ENCODE data around the gene ARID1B. TPM values are rescaled to one million over a fixed set of nuclear protein-coding genes. Genes with fewer than 3 reads are reported as not detected.

ARID1B gene
- total RNA-seq, 2 experiments from 2014 or later = 90.1 to 164 TPM

DNA sequence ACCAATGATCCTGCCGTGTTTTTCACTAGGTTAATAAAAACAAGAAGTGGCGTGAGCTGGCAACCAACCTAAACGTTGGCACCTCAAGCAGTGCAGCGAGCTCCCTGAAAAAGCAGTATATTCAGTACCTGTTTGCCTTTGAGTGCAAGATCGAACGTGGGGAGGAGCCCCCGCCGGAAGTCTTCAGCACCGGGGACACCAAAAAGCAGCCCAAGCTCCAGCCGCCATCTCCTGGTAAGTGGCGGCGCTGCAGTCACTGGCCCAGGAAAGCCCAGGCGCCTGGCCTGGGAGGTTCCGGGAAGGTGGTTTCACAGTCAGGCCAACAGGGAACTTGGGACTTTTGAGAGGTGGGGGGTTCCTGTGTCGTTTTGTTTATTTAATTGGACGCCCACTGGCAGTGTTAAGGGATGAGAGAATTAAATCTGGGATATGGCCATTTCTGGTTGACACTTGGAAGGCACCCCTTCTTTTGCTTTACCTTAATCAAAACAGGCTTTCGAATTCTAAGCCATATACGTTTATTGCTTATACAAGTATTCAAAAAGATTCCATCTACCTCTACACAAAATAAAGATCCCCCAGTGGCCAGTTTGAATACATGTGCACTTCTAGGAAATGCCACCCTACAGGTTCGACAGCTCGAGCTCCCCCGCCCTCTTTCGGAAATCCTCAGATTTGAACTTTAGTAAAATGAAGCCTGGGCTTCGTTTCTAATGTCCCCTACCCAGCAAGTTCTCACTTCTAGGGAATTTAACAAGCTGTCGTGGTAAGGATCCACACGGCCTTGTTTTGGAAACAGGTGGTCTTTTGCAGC is 407.2 kb downstream of the ARID1B start:
- no TSS peak for BruUV-seq (replicated peaks)
- no peaks in the 10 kb centered on the region for H3K79me2 ChIP-seq (ENCODE audit: insufficient read depth, low read depth, low read length)
- H3K36me3 ChIP-seq (ENCODE audit: insufficient read depth, low read length) = peaks cover 78% of the 10 kb centered on the region
- H3K9me3 ChIP-seq (ENCODE audit: low read length) = no peaks in the 10 kb centered on the region
- intact Hi-C loops (cut with micrococcal nuclease; ENCODE audit: unreplicated experiment) = loop anchor here (1.0 to 10.0 kb wide), 3 partner anchors 150 to 620 kb away; no protein-coding TSS in a partner anchor
- H4K20me1 ChIP-seq (ENCODE audit: insufficient read depth, low read length) = no peaks in the 10 kb centered on the region
- DNase-seq (ENCODE audit: low spot score) = peak; percentile 56
- H2AFZ ChIP-seq (ENCODE audit: low read length) = no peak overlapping the region
- H3K4me2 ChIP-seq (ENCODE audit: low read length) = no peak overlapping the region
- H3K9me2 ChIP-seq (ENCODE audit: insufficient read depth, low read length) = no peaks in the 10 kb centered on the region
- ChIA-PET CTCF (ENCODE audit: unreplicated experiment) (no interaction called here), POLR2A (no interaction called here)
- H3K27ac ChIP-seq (ENCODE audit: low read depth, low read length, poor library complexity, severe bottlenecking) = no peak overlapping the region
- no peaks in the 10 kb centered on the region for H3K4me1 ChIP-seq (ENCODE audit: insufficient read depth, low read length, poor library complexity, severe bottlenecking)
- no peak overlapping the region for H3K4me3 ChIP-seq (ENCODE audit: low read depth, low read length, poor library complexity, severe bottlenecking)
- no peak for TF ChIP-seq EZH2phosphoT487 (IDR thresholded peaks at IDR 0.05; ENCODE audit: borderline replicate concordance, low read depth, low read length)
- TF ChIP-seq, protein P1, sequence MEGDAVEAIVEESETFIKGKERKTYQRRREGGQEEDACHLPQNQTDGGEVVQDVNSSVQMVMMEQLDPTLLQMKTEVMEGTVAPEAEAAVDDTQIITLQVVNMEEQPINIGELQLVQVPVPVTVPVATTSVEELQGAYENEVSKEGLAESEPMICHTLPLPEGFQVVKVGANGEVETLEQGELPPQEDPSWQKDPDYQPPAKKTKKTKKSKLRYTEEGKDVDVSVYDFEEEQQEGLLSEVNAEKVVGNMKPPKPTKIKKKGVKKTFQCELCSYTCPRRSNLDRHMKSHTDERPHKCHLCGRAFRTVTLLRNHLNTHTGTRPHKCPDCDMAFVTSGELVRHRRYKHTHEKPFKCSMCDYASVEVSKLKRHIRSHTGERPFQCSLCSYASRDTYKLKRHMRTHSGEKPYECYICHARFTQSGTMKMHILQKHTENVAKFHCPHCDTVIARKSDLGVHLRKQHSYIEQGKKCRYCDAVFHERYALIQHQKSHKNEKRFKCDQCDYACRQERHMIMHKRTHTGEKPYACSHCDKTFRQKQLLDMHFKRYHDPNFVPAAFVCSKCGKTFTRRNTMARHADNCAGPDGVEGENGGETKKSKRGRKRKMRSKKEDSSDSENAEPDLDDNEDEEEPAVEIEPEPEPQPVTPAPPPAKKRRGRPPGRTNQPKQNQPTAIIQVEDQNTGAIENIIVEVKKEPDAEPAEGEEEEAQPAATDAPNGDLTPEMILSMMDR (conservative IDR thresholded peaks at IDR 0.05; ENCODE audit: low read length) = peak; percentile 85

DNA sequence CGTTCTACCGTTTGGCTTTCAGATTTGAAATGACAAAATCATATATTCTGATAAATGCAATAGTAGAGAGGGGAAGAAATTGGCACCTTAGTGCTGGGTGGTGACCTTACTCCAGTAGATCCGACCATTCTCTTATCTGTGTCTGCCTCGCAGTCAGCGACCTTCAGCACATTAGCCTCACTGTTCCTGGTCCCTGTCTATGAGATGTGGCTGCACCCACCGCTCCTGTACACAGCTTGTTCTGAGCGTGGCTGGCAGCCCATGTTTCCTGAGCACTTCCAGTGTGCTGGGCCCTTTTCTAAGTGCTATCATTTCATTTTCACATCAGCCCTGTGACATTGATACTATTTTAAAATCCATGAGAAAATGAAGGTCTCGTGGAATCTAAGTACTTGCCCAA is 408.0 kb downstream of the ARID1B start:
- TF ChIP-seq, protein P1 (conservative IDR thresholded peaks at IDR 0.05; ENCODE audit: low read length) = no peak
- TF ChIP-seq EZH2phosphoT487 (IDR thresholded peaks at IDR 0.05; ENCODE audit: borderline replicate concordance, low read depth, low read length) = no peak
- no peaks in the 10 kb centered on the region for H3K9me3 ChIP-seq (ENCODE audit: low read length)
- no peak overlapping the region for H2AFZ ChIP-seq (ENCODE audit: low read length)
- H3K4me1 ChIP-seq (ENCODE audit: insufficient read depth, low read length, poor library complexity, severe bottlenecking) = no peaks in the 10 kb centered on the region
- H3K27ac ChIP-seq (ENCODE audit: low read depth, low read length, poor library complexity, severe bottlenecking) = no peak overlapping the region
- intact Hi-C loops (cut with micrococcal nuclease; ENCODE audit: unreplicated experiment) = loop anchor here (10.0 kb wide), 1 partner anchor 400 kb away; no protein-coding TSS in a partner anchor
- H3K9me2 ChIP-seq (ENCODE audit: insufficient read depth, low read length) = no peaks in the 10 kb centered on the region
- no peaks in the 10 kb centered on the region for H4K20me1 ChIP-seq (ENCODE audit: insufficient read depth, low read length)
- POLR2A ChIA-PET = no interaction called here
- DNase-seq (ENCODE audit: low spot score) = no peak
- no TSS peak for BruUV-seq (replicated peaks)
- H3K79me2 ChIP-seq (ENCODE audit: insufficient read depth, low read depth, low read length) = no peaks in the 10 kb centered on the region
- no peak overlapping the region for H3K4me2 ChIP-seq (ENCODE audit: low read length)
- peaks cover 86% of the 10 kb centered on the region for H3K36me3 ChIP-seq (ENCODE audit: insufficient read depth, low read length)
- CTCF ChIA-PET (ENCODE audit: unreplicated experiment) = no interaction called here
- H3K4me3 ChIP-seq (ENCODE audit: low read depth, low read length, poor library complexity, severe bottlenecking) = no peak overlapping the region

DNA sequence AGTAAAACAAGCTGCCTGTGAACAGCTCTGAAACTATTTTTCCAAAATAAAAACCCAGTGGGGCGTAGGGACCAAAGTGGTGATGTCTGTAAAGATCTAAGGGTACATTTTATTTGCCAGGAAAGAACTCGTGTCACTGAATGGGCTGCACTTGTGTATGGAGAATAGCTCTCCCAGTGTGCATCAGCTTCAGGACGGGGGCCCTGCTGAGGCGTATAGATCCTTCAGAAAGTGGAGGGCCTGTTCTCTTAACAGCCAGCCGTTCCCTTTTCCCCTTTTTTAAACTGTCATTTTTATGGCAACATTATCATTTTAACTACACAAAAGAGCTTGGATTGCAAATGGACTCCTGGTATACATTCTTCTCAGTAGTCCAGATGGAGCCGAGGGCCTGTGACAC is 408.8 kb downstream of the ARID1B start:
- intact Hi-C loops (cut with micrococcal nuclease; ENCODE audit: unreplicated experiment) = loop anchor here (10.0 kb wide), 1 partner anchor 401 kb away; no protein-coding TSS in a partner anchor
- no peaks in the 10 kb centered on the region for H3K9me2 ChIP-seq (ENCODE audit: insufficient read depth, low read length)
- no TSS peak for BruUV-seq (replicated peaks)
- no peaks in the 10 kb centered on the region for H3K4me1 ChIP-seq (ENCODE audit: insufficient read depth, low read length, poor library complexity, severe bottlenecking)
- H2AFZ ChIP-seq (ENCODE audit: low read length) = no peak overlapping the region
- no peak overlapping the region for H3K27ac ChIP-seq (ENCODE audit: low read depth, low read length, poor library complexity, severe bottlenecking)
- CTCF ChIA-PET (ENCODE audit: unreplicated experiment) = no interaction called here
- H3K4me3 ChIP-seq (ENCODE audit: low read depth, low read length, poor library complexity, severe bottlenecking) = no peak overlapping the region
- no peaks in the 10 kb centered on the region for H3K79me2 ChIP-seq (ENCODE audit: insufficient read depth, low read depth, low read length)
- H4K20me1 ChIP-seq (ENCODE audit: insufficient read depth, low read length) = no peaks in the 10 kb centered on the region
- peaks cover 94% of the 10 kb centered on the region for H3K36me3 ChIP-seq (ENCODE audit: insufficient read depth, low read length)
- TF ChIP-seq, protein P1 (conservative IDR thresholded peaks at IDR 0.05; ENCODE audit: low read length) = no peak
- TF ChIP-seq EZH2phosphoT487 (IDR thresholded peaks at IDR 0.05; ENCODE audit: borderline replicate concordance, low read depth, low read length) = no peak
- POLR2A ChIA-PET = no interaction called here
- no peaks in the 10 kb centered on the region for H3K9me3 ChIP-seq (ENCODE audit: low read length)
- no peak for DNase-seq (ENCODE audit: low spot score)
- H3K4me2 ChIP-seq (ENCODE audit: low read length) = no peak overlapping the region

Measured in OCI-LY7 (cell line).